ENCODE measurements around the gene SUCLG1. TPM values are rescaled to one million over a fixed set of nuclear protein-coding genes. Genes with fewer than 3 reads are reported as not detected.
"Not testable (repeated sequence)": the region's sequence is repeated elsewhere in the genome, so short reads cannot be mapped to it uniquely, and the experiment has no call there.

SUCLG1 gene
- total and polyA plus RNA-seq, 8 donors: 19.6 to 115 (median 93.0) TPM

DNA sequence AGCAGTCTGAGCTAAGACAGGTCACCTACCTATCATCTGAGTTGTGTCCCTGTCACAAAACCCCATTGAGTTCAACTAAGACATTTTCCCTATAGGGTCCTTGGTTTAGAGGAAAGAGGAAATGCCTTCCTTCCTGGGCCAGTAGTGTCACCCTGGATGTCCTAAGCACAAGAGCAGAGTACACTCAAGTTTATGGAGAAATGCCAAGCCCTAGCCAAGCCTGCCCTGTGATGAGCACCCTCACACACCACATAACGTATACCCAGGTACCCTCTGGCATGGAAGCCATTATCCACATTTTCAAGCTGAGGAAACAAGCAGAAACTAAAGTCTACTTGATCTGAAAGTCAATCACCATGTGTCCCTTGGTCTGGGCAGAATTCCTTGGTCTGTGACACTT, 37.3 kb downstream of the SUCLG1 start:
- DNase-seq: no peak
- WGBS, 5 donors: 88 to 94% (median 94%) methylated on average over 1 of the region's 1 CpG
- H3K9me3 ChIP-seq: no peaks in the 10 kb centered on the region
- H3K4me1 ChIP-seq: no peaks in the 10 kb centered on the region
- H3K36me3 ChIP-seq: peaks cover 21 to 45% (median 40%) of the 10 kb centered on the region in 4 donors
- intact Hi-C loops (cut with DNase I; ENCODE audit: low total_unique reads): no loop called here
- no peaks in the 10 kb centered on the region for H3K27me3 ChIP-seq
- H3K27ac ChIP-seq: no peak overlapping the region
- no peak overlapping the region for H3K4me3 ChIP-seq
- TF ChIP-seq EP300 (IDR thresholded peaks at IDR 0.05) (no peak), POLR2AphosphoS5 (IDR thresholded peaks at IDR 0.05) (no peak), POLR2A (IDR thresholded peaks at IDR 0.05) (no peak)
- TF ChIP-seq, protein P1, sequence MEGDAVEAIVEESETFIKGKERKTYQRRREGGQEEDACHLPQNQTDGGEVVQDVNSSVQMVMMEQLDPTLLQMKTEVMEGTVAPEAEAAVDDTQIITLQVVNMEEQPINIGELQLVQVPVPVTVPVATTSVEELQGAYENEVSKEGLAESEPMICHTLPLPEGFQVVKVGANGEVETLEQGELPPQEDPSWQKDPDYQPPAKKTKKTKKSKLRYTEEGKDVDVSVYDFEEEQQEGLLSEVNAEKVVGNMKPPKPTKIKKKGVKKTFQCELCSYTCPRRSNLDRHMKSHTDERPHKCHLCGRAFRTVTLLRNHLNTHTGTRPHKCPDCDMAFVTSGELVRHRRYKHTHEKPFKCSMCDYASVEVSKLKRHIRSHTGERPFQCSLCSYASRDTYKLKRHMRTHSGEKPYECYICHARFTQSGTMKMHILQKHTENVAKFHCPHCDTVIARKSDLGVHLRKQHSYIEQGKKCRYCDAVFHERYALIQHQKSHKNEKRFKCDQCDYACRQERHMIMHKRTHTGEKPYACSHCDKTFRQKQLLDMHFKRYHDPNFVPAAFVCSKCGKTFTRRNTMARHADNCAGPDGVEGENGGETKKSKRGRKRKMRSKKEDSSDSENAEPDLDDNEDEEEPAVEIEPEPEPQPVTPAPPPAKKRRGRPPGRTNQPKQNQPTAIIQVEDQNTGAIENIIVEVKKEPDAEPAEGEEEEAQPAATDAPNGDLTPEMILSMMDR (IDR thresholded peaks at IDR 0.05): no peak

DNA sequence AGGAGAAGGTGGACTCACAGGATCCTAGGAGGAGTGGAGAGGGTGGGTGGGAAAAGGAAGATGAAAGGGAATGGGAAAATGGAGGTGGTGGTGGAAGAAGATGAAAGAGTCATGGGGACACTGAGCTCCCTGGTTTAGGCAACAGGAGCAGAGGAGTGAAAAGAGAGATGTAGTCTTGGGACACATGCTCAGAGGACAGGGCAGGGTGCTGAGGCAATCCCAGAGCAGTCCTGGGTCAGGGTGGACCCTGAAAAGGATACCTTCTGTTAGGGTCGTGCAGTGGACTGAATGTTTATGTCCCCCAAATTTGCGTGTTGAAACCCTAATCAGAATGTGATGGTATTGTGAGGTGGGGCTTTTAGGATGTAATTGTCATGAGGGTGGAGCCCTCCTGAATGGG, 37.9 kb downstream of the SUCLG1 start:
- no peak overlapping the region for H3K4me3 ChIP-seq
- H3K4me1 ChIP-seq: no peaks in the 10 kb centered on the region
- no peak for DNase-seq
- no peaks in the 10 kb centered on the region for H3K9me3 ChIP-seq
- no peaks in the 10 kb centered on the region for H3K27me3 ChIP-seq
- intact Hi-C loops (cut with DNase I; ENCODE audit: low total_unique reads): no loop called here
- H3K27ac ChIP-seq: no peak overlapping the region
- peaks cover 21 to 43% (median 37%) of the 10 kb centered on the region in 4 donors for H3K36me3 ChIP-seq
- TF ChIP-seq EP300 (IDR thresholded peaks at IDR 0.05) (no peak), POLR2A (IDR thresholded peaks at IDR 0.05) (no peak), POLR2AphosphoS5 (IDR thresholded peaks at IDR 0.05) (no peak)
- TF ChIP-seq, protein P1 (IDR thresholded peaks at IDR 0.05): no peak
- WGBS, 5 donors: 85 to 95% (median 89%) methylated on average over 2 of the region's 2 CpGs

GRCh38 chr2:84417453-84418145, 41.5 kb downstream of the SUCLG1 start:
- H3K4me1 ChIP-seq: no peaks in the 10 kb centered on the region
- 79 to 87% (median 82%) methylated on average over 4 of the region's 4 CpGs for WGBS, 5 donors
- intact Hi-C loops (cut with DNase I; ENCODE audit: low total_unique reads): no loop called here
- no peak for DNase-seq
- H3K4me3 ChIP-seq: no peak overlapping the region
- no peak for TF ChIP-seq POLR2AphosphoS5 (IDR thresholded peaks at IDR 0.05)
- no peak for TF ChIP-seq EP300 (IDR thresholded peaks at IDR 0.05)
- TF ChIP-seq POLR2A (IDR thresholded peaks at IDR 0.05): no peak
- TF ChIP-seq, protein P1 (IDR thresholded peaks at IDR 0.05): no peak
- H3K9me3 ChIP-seq: no peaks in the 10 kb centered on the region
- no peaks in the 10 kb centered on the region for H3K27me3 ChIP-seq
- H3K27ac ChIP-seq: no peak overlapping the region
- peaks cover 3 to 7% (median 7%) of the 10 kb centered on the region in 4 donors for H3K36me3 ChIP-seq

GRCh38 chr2:84409531-84409930, 49.5 kb downstream of the SUCLG1 start:
- DNase-seq: no peak
- Histone ChIP-seq H3K9me3 (no peaks in the 10 kb centered on the region), H3K36me3 (no peaks in the 10 kb centered on the region), H3K4me3 (no peak overlapping the region), H3K27ac (no peak overlapping the region), H3K27me3 (no peaks in the 10 kb centered on the region), H3K4me1 (no peaks in the 10 kb centered on the region)
- 65 to 78% (median 69%) methylated on average over 2 of the region's 2 CpGs for WGBS, 5 donors
- intact Hi-C loops (cut with DNase I; ENCODE audit: low total_unique reads): no loop called here
- TF ChIP-seq POLR2A (IDR thresholded peaks at IDR 0.05): no peak

DNA sequence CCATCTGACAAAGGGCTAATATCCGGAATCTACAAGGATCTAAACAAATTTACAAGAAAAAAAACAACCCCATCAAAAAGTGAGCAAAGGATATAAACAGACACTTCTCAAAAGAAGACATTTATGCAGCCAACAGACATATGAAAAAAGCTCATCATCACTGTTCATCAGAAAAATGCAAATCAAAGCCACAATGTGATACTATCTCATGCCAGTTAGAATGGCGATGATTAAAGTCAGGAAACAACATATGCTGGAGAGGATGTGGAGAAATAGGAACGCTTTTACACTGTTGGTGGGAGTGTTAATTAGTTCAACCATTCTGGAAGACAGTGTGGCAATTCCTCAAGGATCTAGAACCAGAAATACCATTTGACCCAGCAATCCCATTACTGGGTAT, 57.0 kb downstream of the SUCLG1 start:
- H3K4me3 ChIP-seq; H3K27ac ChIP-seq; H3K27me3 ChIP-seq; intact Hi-C loops (cut with DNase I; ENCODE audit: low total_unique reads); H3K9me3 ChIP-seq; DNase-seq; H3K36me3 ChIP-seq; H3K4me1 ChIP-seq: not testable (repeated sequence)
- whole genome bisulfite sequencing, 5 donors: 77 to 91% (median 84%) methylated on average over 3 of the region's 3 CpGs

DNA sequence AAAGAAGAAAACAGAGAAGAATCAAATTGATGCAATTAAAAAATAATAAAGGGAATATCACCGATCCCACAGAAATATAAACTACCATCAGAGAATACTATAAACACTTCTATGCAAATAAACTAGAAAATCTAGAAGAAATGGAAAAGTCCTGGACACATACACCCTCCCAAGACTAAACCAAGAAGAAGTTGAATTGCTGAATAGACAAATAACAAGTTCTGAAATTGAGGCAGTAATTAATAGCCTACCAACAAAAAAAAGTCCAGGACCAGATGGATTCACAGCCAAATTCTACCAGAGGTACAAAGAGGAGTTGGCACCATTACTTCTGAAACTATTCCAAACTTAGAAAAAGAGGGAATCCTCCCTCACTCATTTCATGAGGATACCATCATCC, 59.2 kb downstream of the SUCLG1 start:
- H3K4me1 ChIP-seq; H3K27me3 ChIP-seq; H3K36me3 ChIP-seq; DNase-seq; H3K4me3 ChIP-seq; H3K9me3 ChIP-seq; H3K27ac ChIP-seq; intact Hi-C loops (cut with DNase I; ENCODE audit: low total_unique reads): not testable (repeated sequence)
- 95 to 97% (median 96%) methylated on average over 1 of the region's 1 CpG for WGBS, 5 donors
